ENCODE results near the gene FAM118A. TPM values are rescaled to one million over a fixed set of nuclear protein-coding genes. Genes with fewer than 3 reads are reported as not detected.
"Not testable (repeated sequence)": the region's sequence is repeated elsewhere in the genome, so short reads cannot be mapped to it uniquely, and the experiment has no call there.

The FAM118A gene
- total RNA-seq, 5 donors from 2014 or later (not counting 1 experiment from before 2014, with no cell fraction given): 53.5 to 394 (median 154) TPM

DNA sequence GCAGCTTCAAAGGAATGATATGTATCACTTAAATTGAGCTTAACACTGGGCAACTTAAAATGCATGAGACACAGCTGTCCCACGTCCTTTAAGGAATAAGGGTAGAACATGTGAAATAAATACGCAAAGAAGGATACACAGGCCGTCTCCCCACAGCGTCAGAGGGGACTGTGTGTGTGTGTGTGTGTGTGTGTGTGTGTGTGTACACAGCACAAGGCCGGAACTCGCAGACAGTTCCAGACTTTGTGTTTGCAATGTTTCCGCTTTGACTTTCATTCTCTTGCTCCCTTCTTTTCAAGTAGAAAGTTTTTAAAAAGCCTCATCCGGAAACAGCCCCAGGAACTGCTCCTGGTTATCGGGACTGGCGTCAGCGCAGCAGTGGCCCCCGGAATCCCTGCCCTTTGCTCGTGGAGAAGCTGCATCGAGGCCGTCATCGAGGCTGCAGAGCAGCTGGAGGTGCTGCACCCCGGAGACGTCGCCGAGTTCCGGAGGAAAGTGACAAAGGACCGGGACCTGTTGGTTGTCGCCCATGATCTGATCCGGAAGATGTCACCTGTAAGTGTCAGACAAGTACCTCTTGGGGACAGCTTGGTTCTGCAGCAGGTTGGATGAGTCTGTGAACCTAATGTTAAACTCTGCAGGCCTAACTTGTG is 13.3 kb downstream of the FAM118A start:
- Mint-ChIP-seq H3K9me3 (no peaks in the 10 kb centered on the region), H3K4me3 (peak overlapping the region; percentile 28 to 84 (median 61)), H3K27ac (peak overlapping the region; percentile 31 to 99), H3K4me1 (peaks cover 69 to 77% (median 71%) of the 10 kb centered on the region in 3 donors), H3K36me3 (peaks cover 50% of the 10 kb centered on the region), H3K27me3 (no peaks in the 10 kb centered on the region)
- DNase-seq (peak in 1 of 35 experiments; percentile 27), ATAC-seq (replicated peaks in 1 of 4) (no peak)
- CTCF ChIA-PET: interaction anchor here (0.6 to 1.4 kb wide), 3 partner anchors 11 to 76 kb away, joined by 3 to 4 read pairs (median 4); no protein-coding TSS in a partner anchor
- WGBS (ENCODE audit: insufficient coverage): 90% methylated on average over 20 of the region's 24 CpGs
- POLR2A ChIA-PET: interaction anchor here in 1 of 2 donors (0.7 to 1.0 kb wide), 2 partner anchors 13 to 89 kb away, joined by 3 to 5 read pairs; no protein-coding TSS in a partner anchor
- no peak overlapping the region for H3K27ac ChIP-seq (ENCODE audit: low read length)
- peaks cover 13 to 43% of the 10 kb centered on the region in 2 experiments for H3K4me1 ChIP-seq (ENCODE audit: control insufficient read depth in 1 of 2, extremely low read depth in 1 of 2, insufficient read depth in 2 of 2, low read length in 2 of 2)
- H3K4me3 ChIP-seq (ENCODE audit: control insufficient read depth in 1 of 2, extremely low read depth in 1 of 2, low read length in 1 of 2): no peak overlapping the region
- H3K36me3 ChIP-seq (ENCODE audit: control insufficient read depth in 2 of 2, extremely low read depth in 1 of 2, insufficient read depth in 1 of 2, low read length in 1 of 2): peaks cover 24 to 45% of the 10 kb centered on the region in 2 donors
- H3K9me3 ChIP-seq: no peaks in the 10 kb centered on the region
- no peaks in the 10 kb centered on the region for H3K27me3 ChIP-seq (replicated peaks in 1 of 2; ENCODE audit: control insufficient read depth in 2 of 2, extremely low read depth in 1 of 2, insufficient read depth in 2 of 2, low read length in 1 of 2)

DNA sequence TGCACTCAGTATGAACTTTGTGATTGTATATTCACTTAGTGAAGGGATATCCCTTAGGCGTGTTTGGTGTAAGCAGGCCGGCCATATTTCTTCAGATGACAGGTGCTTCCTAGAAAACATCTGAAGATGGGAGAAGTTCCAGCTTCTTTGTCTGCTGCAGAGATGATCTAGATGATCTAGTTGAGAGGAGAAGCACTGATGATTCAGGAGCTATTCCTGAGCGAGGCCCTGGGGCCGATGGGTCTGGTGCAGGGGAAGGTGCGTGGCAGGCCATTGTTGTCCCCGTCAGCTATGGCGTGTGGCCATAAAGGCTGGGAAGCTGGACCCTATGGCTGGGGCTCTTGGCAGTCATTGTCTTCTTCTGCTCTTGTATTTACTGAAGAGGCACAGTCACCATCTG is 14.0 kb downstream of the FAM118A start:
- Histone ChIP-seq H3K9me3 (no peaks in the 10 kb centered on the region), H3K4me1 (ENCODE audit: control insufficient read depth in 1 of 2, extremely low read depth in 1 of 2, insufficient read depth in 2 of 2, low read length in 2 of 2) (peaks cover 11 to 38% of the 10 kb centered on the region in 2 experiments), H3K27ac (ENCODE audit: low read length) (no peak overlapping the region), H3K27me3 (replicated peaks in 1 of 2; ENCODE audit: control insufficient read depth in 2 of 2, extremely low read depth in 1 of 2, insufficient read depth in 2 of 2, low read length in 1 of 2) (no peaks in the 10 kb centered on the region), H3K36me3 (ENCODE audit: control insufficient read depth in 2 of 2, extremely low read depth in 1 of 2, insufficient read depth in 1 of 2, low read length in 1 of 2) (peaks cover 24 to 51% of the 10 kb centered on the region in 2 donors), H3K4me3 (ENCODE audit: control insufficient read depth in 1 of 2, extremely low read depth in 1 of 2, low read length in 1 of 2) (no peak overlapping the region)
- ChIA-PET CTCF (interaction anchor here in 1 of 2 donors (1.4 kb wide), 1 partner anchor 10 kb away, joined by 4 read pairs; no protein-coding TSS in a partner anchor), POLR2A (interaction anchor here in 1 of 2 donors (0.7 kb wide), 1 partner anchor 88 kb away, joined by 3 read pairs; no protein-coding TSS in a partner anchor)
- H3K27me3 Mint-ChIP-seq: no peaks in the 10 kb centered on the region
- H3K9me3 Mint-ChIP-seq: no peaks in the 10 kb centered on the region
- H3K4me3 Mint-ChIP-seq: peak overlapping the region; percentile 24 to 84 (median 61)
- peaks cover 51% of the 10 kb centered on the region for H3K36me3 Mint-ChIP-seq
- ATAC-seq (replicated peaks in 1 of 4): no peak
- DNase-seq: no peak
- 85% methylated on average over 7 of the region's 7 CpGs for WGBS (ENCODE audit: insufficient coverage)
- H3K27ac Mint-ChIP-seq: peak overlapping the region; percentile 31 to 99
- peaks cover 62 to 70% (median 64%) of the 10 kb centered on the region in 3 donors for H3K4me1 Mint-ChIP-seq

DNA sequence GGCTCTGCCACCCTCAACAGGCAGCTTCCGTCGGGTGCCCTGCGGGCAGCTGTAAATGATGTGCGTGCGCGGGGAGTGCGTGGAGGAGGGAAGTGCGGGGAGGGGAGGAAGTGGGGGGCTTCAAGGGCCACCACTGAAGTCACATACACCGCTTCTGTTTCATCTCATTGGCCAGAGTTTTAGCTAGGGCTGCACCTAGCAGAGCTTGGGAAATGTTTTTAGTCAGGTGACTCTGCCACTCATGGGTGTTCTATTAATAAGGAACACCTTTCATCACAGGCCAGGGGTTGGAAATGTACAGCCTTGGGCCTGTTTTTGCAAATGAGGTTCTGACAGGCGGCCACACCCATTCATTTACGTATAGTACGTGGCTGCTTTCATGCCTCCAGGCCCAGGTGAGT is 14.6 kb downstream of the FAM118A start:
- Histone ChIP-seq H3K9me3 (no peaks in the 10 kb centered on the region), H3K4me3 (ENCODE audit: control insufficient read depth in 1 of 2, extremely low read depth in 1 of 2, low read length in 1 of 2) (no peak overlapping the region), H3K36me3 (ENCODE audit: control insufficient read depth in 2 of 2, extremely low read depth in 1 of 2, insufficient read depth in 1 of 2, low read length in 1 of 2) (peaks cover 24 to 57% of the 10 kb centered on the region in 2 donors), H3K4me1 (ENCODE audit: control insufficient read depth in 1 of 2, extremely low read depth in 1 of 2, insufficient read depth in 2 of 2, low read length in 2 of 2) (peaks cover 6 to 33% of the 10 kb centered on the region in 2 experiments), H3K27me3 (replicated peaks in 1 of 2; ENCODE audit: control insufficient read depth in 2 of 2, extremely low read depth in 1 of 2, insufficient read depth in 2 of 2, low read length in 1 of 2) (no peaks in the 10 kb centered on the region), H3K27ac (ENCODE audit: low read length) (no peak overlapping the region)
- 90% methylated on average over 8 of the region's 12 CpGs for WGBS (ENCODE audit: insufficient coverage)
- POLR2A ChIA-PET: no interaction called here
- Mint-ChIP-seq H3K9me3 (no peaks in the 10 kb centered on the region), H3K4me1 (peaks cover 55 to 63% (median 58%) of the 10 kb centered on the region in 3 donors), H3K36me3 (peaks cover 57% of the 10 kb centered on the region), H3K27ac (peak overlapping the region in 1 of 2 donors; percentile 99), H3K27me3 (no peaks in the 10 kb centered on the region), H3K4me3 (peak overlapping the region in 2 of 3 donors; percentile 61 to 84)
- ATAC-seq (replicated peaks in 1 of 4): peak in 1 of 4 experiments; percentile 19
- CTCF ChIA-PET: interaction anchor here in 1 of 2 donors (1.4 kb wide), 1 partner anchor 10 kb away, joined by 4 read pairs; no protein-coding TSS in a partner anchor
- DNase-seq: no peak

DNA sequence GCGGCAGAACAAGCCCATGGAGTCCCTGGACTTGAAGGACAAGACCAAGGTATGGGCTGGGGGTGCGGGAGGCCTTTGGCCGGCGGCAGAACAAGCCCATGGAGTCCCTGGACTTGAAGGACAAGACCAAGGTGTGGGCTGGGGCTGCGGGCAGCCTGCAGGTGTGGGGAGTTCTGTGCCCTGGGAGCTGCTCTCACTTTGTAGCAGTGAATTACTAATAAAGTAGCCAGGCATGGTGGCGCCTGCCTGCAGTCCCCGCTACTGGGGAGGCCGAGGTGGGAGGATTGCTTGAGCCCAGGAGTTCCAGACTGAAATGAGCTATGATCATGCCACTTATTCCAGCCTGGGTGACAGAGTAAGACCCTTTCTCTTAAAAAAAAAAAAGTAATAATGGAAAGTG is 18.5 kb downstream of the FAM118A start:
- ATAC-seq (replicated peaks in 1 of 4); H3K4me1 ChIP-seq (ENCODE audit: control insufficient read depth in 1 of 2, extremely low read depth in 1 of 2, insufficient read depth in 2 of 2, low read length in 2 of 2); H3K27me3 Mint-ChIP-seq; H3K9me3 ChIP-seq; POLR2A ChIA-PET; DNase-seq; H3K9me3 Mint-ChIP-seq; H3K4me3 Mint-ChIP-seq; H3K27ac Mint-ChIP-seq; H3K4me3 ChIP-seq (ENCODE audit: control insufficient read depth in 1 of 2, extremely low read depth in 1 of 2, low read length in 1 of 2); H3K27me3 ChIP-seq (replicated peaks in 1 of 2; ENCODE audit: control insufficient read depth in 2 of 2, extremely low read depth in 1 of 2, insufficient read depth in 2 of 2, low read length in 1 of 2); H3K27ac ChIP-seq (ENCODE audit: low read length); CTCF ChIA-PET: not testable (repeated sequence)
- peaks cover 26 to 76% of the 10 kb centered on the region in 2 donors for H3K36me3 ChIP-seq (ENCODE audit: control insufficient read depth in 2 of 2, extremely low read depth in 1 of 2, insufficient read depth in 1 of 2, low read length in 1 of 2)
- 84% methylated on average over 6 of the region's 8 CpGs for WGBS (ENCODE audit: insufficient coverage)
- Mint-ChIP-seq H3K36me3 (peaks cover 70% of the 10 kb centered on the region), H3K4me1 (peaks cover 21 to 25% (median 21%) of the 10 kb centered on the region in 3 donors)

DNA sequence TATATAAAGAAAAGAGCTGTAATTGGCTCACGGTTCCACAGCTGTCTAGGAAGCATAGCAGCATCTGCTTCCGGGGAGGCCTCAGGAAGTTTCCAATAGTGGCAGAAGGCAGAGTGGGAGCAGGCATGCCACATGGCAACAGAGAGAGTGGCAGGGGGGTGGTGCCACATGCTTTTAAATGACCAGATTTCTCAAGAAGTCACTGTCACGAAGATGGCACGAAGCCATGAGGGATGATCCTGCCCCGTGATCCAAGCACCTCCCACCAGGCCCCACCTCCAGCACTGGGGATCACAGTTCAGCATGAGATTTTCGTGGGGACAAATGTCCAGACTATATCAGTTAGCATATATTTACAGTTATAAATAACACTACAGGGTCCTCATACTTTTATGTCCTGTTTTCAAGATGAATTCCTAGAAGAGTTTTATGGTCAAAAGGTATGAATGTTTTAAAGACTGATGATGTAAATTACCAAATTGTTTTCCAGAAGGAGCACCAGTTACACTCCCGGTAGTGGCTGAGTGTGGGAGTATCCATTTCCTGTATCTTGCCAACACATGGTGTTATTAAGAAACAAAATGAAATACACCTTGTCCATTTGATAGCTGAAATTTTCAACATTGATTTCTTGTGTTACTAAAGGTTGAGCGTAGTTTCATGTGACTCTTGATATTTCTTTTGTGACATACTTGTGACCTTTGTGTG is 19.2 kb downstream of the FAM118A start:
- Mint-ChIP-seq H3K36me3 (peaks cover 65% of the 10 kb centered on the region), H3K9me3 (no peaks in the 10 kb centered on the region), H3K4me1 (peaks cover 15 to 20% (median 17%) of the 10 kb centered on the region in 3 donors), H3K27me3 (no peaks in the 10 kb centered on the region), H3K27ac (peak overlapping the region in 1 of 2 donors; percentile 58), H3K4me3 (no peak overlapping the region)
- Histone ChIP-seq H3K27me3 (replicated peaks in 1 of 2; ENCODE audit: control insufficient read depth in 2 of 2, extremely low read depth in 1 of 2, insufficient read depth in 2 of 2, low read length in 1 of 2) (no peaks in the 10 kb centered on the region), H3K9me3 (no peaks in the 10 kb centered on the region), H3K36me3 (ENCODE audit: control insufficient read depth in 2 of 2, extremely low read depth in 1 of 2, insufficient read depth in 1 of 2, low read length in 1 of 2) (peaks cover 23 to 73% of the 10 kb centered on the region in 2 donors), H3K4me1 (ENCODE audit: control insufficient read depth in 1 of 2, extremely low read depth in 1 of 2, insufficient read depth in 2 of 2, low read length in 2 of 2) (peaks cover 0 to 4% of the 10 kb centered on the region in 2 experiments), H3K4me3 (ENCODE audit: control insufficient read depth in 1 of 2, extremely low read depth in 1 of 2, low read length in 1 of 2) (no peak overlapping the region), H3K27ac (ENCODE audit: low read length) (no peak overlapping the region)
- DNase-seq (no peak), ATAC-seq (replicated peaks in 1 of 4) (no peak)
- ChIA-PET CTCF (no interaction called here), POLR2A (no interaction called here)
- WGBS (ENCODE audit: insufficient coverage): 74% methylated on average over 2 of the region's 8 CpGs

DNA sequence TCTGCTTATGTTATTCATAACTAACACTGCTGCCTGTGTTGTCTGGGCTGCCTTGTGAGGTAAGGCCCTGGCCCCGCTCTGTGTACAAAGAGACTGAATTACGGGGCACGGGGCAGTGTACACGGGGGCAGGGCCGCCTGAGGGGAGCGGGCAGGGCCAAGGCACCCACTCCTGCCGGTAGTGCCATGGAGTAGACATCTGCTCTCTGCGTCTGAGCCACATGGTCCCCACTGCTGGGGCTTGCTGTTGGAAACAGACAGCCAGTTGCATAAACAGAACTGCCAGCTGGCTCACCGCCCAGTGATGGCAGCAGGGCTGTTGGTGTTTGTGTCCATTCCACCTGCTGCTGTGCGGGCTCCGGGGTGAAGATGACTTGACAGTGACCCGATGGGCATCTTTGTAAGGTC is 19.8 kb downstream of the FAM118A start:
- 95% methylated on average over 9 of the region's 12 CpGs for WGBS (ENCODE audit: insufficient coverage)
- H3K4me1 Mint-ChIP-seq: peaks cover 15 to 19% (median 17%) of the 10 kb centered on the region in 3 donors
- ChIA-PET POLR2A (no interaction called here), CTCF (no interaction called here)
- no peaks in the 10 kb centered on the region for H3K27me3 Mint-ChIP-seq
- no peak overlapping the region for H3K4me3 ChIP-seq (ENCODE audit: control insufficient read depth in 1 of 2, extremely low read depth in 1 of 2, low read length in 1 of 2)
- H3K9me3 ChIP-seq: no peaks in the 10 kb centered on the region
- peak overlapping the region in 1 of 2 donors; percentile 58 for H3K27ac Mint-ChIP-seq
- H3K9me3 Mint-ChIP-seq: no peaks in the 10 kb centered on the region
- H3K36me3 Mint-ChIP-seq: peaks cover 66% of the 10 kb centered on the region
- H3K27me3 ChIP-seq (replicated peaks in 1 of 2; ENCODE audit: control insufficient read depth in 2 of 2, extremely low read depth in 1 of 2, insufficient read depth in 2 of 2, low read length in 1 of 2): no peaks in the 10 kb centered on the region
- ATAC-seq (replicated peaks in 1 of 4): peak in 1 of 4 experiments; percentile 8
- no peak for DNase-seq
- peaks cover 18 to 73% of the 10 kb centered on the region in 2 donors for H3K36me3 ChIP-seq (ENCODE audit: control insufficient read depth in 2 of 2, extremely low read depth in 1 of 2, insufficient read depth in 1 of 2, low read length in 1 of 2)
- peaks cover 0 to 3% of the 10 kb centered on the region in 2 experiments for H3K4me1 ChIP-seq (ENCODE audit: control insufficient read depth in 1 of 2, extremely low read depth in 1 of 2, insufficient read depth in 2 of 2, low read length in 2 of 2)
- no peak overlapping the region for H3K4me3 Mint-ChIP-seq
- H3K27ac ChIP-seq (ENCODE audit: low read length): no peak overlapping the region
